Breast epithelium (tissue), 4 donors: ENCODE results near the gene TMEM271. TPM values are rescaled to one million over a fixed set of nuclear protein-coding genes. Genes with fewer than 3 reads are reported as not detected.

Experiments used
- DNase-seq, 2 donors: peaks; one replicate each; pipeline ENCODE4 v3.0.0-alpha.2; 2019; ENCODE audit warnings: low spot score in 2 of 2
- H3K27ac ChIP-seq, 2 donors: fragments of 200-600 bp; sonication (generic) in 1 of 2; one replicate each; pipeline ENCODE4 v1.5.1; 2016 to 2019; ENCODE audit warnings: mild to moderate bottlenecking in 1 of 2
- H3K27me3 ChIP-seq, 2 donors: fragments of 200-600 bp; sonication (generic) in 1 of 2; one replicate each; pipeline versions ENCODE4 v1.5.1 to v1.6.0; 2017 to 2019; ENCODE audit warnings: control low read depth in 1 of 2, mild to moderate bottlenecking in 1 of 2
- H3K36me3 ChIP-seq: fragments of 200-600 bp; one replicate; pipeline ENCODE4 v1.5.1; 2019
- H3K4me1 ChIP-seq, 2 donors: fragments of 200-600 bp; sonication (generic); one replicate each; pipeline ENCODE4 v1.5.1; 2016 to 2019; ENCODE audit warnings: control low read depth in 1 of 2
- H3K4me3 ChIP-seq, 3 donors: fragments of 200-600 bp; sonication (generic); 1 replicate in 2 of 3; 2 replicates in 1 of 3; pipeline ENCODE4 v1.5.1; 2016 to 2019; ENCODE audit warnings: mild to moderate bottlenecking in 3 of 3, moderate library complexity in 2 of 3
- H3K9me3 ChIP-seq, 2 donors: fragments of 200-600 bp; sonication (generic) in 1 of 2; one replicate each; pipeline ENCODE4 v1.5.1; 2016 to 2019; ENCODE audit warnings: control low read depth in 1 of 2
- CTCF ChIP-seq, 3 donors: fragments of 450-650 bp; IDR thresholded peaks; one replicate each; pipeline ENCODE4 v1.5.1; 2016 to 2017; ENCODE audit warnings: antibody characterized with exemption in 3 of 3, mild to moderate bottlenecking in 3 of 3, moderate library complexity in 3 of 3
- POLR2A ChIP-seq: fragments of 450-650 bp; IDR thresholded peaks from one replicate; pipeline ENCODE4 v1.6.1; 2016; ENCODE audit warnings: antibody characterized with exemption, mild to moderate bottlenecking, moderate library complexity
- POLR2AphosphoS5 ChIP-seq, 3 donors: sonication (generic); formaldehyde crosslinking; IDR thresholded peaks; one replicate each; pipeline ENCODE4 v1.6.1; 2017; ENCODE audit warnings: antibody characterized with exemption in 3 of 3
- intact Hi-C: fragments of 100-400 bp; cut with DNase I; formaldehyde crosslinking; loops from one replicate; pipeline ENCODE4 v1.15.1; 2023; ENCODE audit warnings: low total_unique reads
- total RNA-seq, 3 donors: library from RNA; depleted of rRNA; stranded (reverse); fragments of >200 nt; gene quantifications; one replicate each; pipeline ENCODE4 v1.1.0, GENCODE V29; 2016

The TMEM271 gene
- total RNA-seq, 3 donors from 2014 or later = not detected

DNA sequence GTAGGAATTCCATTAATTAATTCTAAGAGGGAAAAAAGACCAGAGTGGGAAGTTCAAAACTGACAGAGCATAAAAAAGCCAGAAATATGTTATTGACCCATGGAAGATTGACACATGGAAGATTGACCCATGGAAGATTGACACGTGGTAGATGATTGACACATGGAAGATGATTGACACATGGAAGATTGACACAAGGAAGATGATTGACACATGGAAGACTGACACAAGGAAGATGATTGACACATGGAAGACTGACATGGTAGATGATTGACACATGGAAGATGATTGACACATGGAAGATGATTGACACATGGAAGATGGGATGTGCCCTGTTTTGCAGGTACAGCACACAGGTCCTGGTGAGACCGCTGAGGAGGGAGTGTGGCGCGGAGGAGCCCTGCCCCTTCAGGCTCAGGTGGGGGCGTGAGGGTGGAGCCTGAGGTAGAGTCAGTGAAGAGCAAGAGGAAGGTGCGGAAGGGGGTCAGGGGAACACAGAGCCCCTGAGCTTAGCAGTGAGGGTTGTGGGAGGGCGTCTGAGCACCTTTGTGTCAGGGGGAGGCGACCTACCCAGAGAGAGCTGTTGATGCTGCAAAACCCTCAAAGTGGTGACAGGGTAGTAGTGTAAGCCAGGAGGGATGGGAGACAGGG lies 33.4 kb upstream of the TMEM271 start:
- DNase-seq = no peak

DNA sequence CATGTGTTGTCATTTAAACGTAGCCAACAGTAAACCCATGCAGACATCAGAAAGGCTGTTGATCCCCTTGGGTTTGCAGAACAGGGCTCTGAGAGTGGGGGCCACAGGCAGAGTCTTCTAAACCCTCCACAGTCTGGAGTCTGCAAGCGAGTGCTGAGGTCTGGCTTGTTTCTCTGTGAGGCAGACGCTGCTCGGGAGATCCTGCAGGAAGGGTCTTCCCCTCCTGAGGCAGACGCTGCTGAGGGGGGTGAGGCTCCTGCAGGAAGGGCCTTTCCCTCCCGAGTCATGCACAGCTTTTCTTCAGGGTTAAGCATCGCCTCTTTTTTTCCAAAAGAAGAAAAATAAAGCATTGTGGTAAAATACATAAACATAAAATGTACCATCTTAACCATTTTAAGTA lies 32.1 kb upstream of the TMEM271 start:
- H3K36me3 ChIP-seq = no peaks in the 10 kb centered on the region
- peaks cover 0 to 4% of the 10 kb centered on the region in 2 donors for H3K27me3 ChIP-seq
- no peaks in the 10 kb centered on the region for H3K9me3 ChIP-seq
- no peak overlapping the region for H3K27ac ChIP-seq
- no peak overlapping the region for H3K4me3 ChIP-seq
- intact Hi-C loops = no loop called here
- DNase-seq = no peak
- peaks cover 0 to 5% of the 10 kb centered on the region in 2 donors for H3K4me1 ChIP-seq
- TF ChIP-seq CTCF (IDR thresholded peaks at IDR 0.05) (no peak), POLR2A (no peak), POLR2AphosphoS5 (IDR thresholded peaks at IDR 0.05) (no peak)

More for the DNA sequence above, 33.4 kb upstream of the TMEM271 start:
- Histone ChIP-seq H3K27ac (no peak overlapping the region), H3K4me1 (peaks cover 0 to 5% of the 10 kb centered on the region in 2 donors), H3K4me3 (no peak overlapping the region), H3K9me3 (no peaks in the 10 kb centered on the region), H3K36me3 (no peaks in the 10 kb centered on the region), H3K27me3 (peaks cover 0 to 4% of the 10 kb centered on the region in 2 donors)
- intact Hi-C loops = no loop called here
- no peak for TF ChIP-seq CTCF (IDR thresholded peaks at IDR 0.05)

- no peak for DNase-seq
- Histone ChIP-seq H3K27me3 (no peaks in the 10 kb centered on the region), H3K9me3 (no peaks in the 10 kb centered on the region)
Observed at GRCh38 chr4:605702-606425, 29.8 kb upstream of the TMEM271 start.

GRCh38 chr4:604131-604530 lies 28.0 kb upstream of the TMEM271 start:
- TF ChIP-seq POLR2A (no peak), POLR2AphosphoS5 (IDR thresholded peaks at IDR 0.05) (no peak), CTCF (IDR thresholded peaks at IDR 0.05) (no peak)
- Histone ChIP-seq H3K36me3 (no peaks in the 10 kb centered on the region), H3K27ac (no peak overlapping the region), H3K27me3 (peaks cover 0 to 9% of the 10 kb centered on the region in 2 donors), H3K9me3 (no peaks in the 10 kb centered on the region), H3K4me1 (no peaks in the 10 kb centered on the region), H3K4me3 (no peak overlapping the region)
- intact Hi-C loops = no loop called here
- no peak for DNase-seq

More at GRCh38 chr4:605702-606425, 29.8 kb upstream of the TMEM271 start:
- Histone ChIP-seq H3K27ac (no peak overlapping the region), H3K4me1 (peaks cover 0 to 4% of the 10 kb centered on the region in 2 donors), H3K4me3 (no peak overlapping the region), H3K36me3 (no peaks in the 10 kb centered on the region)
- no peak for TF ChIP-seq CTCF (IDR thresholded peaks at IDR 0.05)
- TF ChIP-seq POLR2A = no peak
- no peak for TF ChIP-seq POLR2AphosphoS5 (IDR thresholded peaks at IDR 0.05)
- intact Hi-C loops = no loop called here

- TF ChIP-seq POLR2AphosphoS5 (IDR thresholded peaks at IDR 0.05) (no peak), POLR2A (no peak), CTCF (IDR thresholded peaks at IDR 0.05) (peak in 1 of 3 donors; percentile 66)
- DNase-seq = peak; percentile 39 to 73
- Histone ChIP-seq H3K27ac (no peak overlapping the region), H3K27me3 (peaks cover 0 to 13% of the 10 kb centered on the region in 2 donors), H3K36me3 (no peaks in the 10 kb centered on the region), H3K4me3 (no peak overlapping the region), H3K4me1 (no peaks in the 10 kb centered on the region), H3K9me3 (no peaks in the 10 kb centered on the region)
- intact Hi-C loops = no loop called here
Observed at GRCh38 chr4:602559-602942, 26.5 kb upstream of the TMEM271 start.
